Ishikawa (cell line): ENCODE results near the gene PKN1.

Experiments
- CREB1 ChIP-seq: IDR thresholded peaks from 2 replicates; pipeline ENCODE4 v1.6.1; 2012; ENCODE audit warnings: low read depth
- EP300 ChIP-seq: IDR thresholded peaks from 2 replicates; pipeline ENCODE4 v1.6.1; 2012; ENCODE audit warnings: borderline replicate concordance
- MAX ChIP-seq: IDR thresholded peaks from 2 replicates; pipeline ENCODE4 v1.6.1; 2012
- REST ChIP-seq: IDR thresholded peaks from 2 replicates; pipeline ENCODE4 v1.6.1; 2012; ENCODE audit warnings: low read depth, mild to moderate bottlenecking
- TEAD4 ChIP-seq: IDR thresholded peaks from 2 replicates; pipeline ENCODE4 v1.6.1; 2012
- YY1 ChIP-seq: IDR thresholded peaks from 2 replicates; pipeline ENCODE4 v1.6.1; 2012; ENCODE audit warnings: low read depth
- ZBTB7A ChIP-seq: IDR thresholded peaks from 2 replicates; pipeline ENCODE4 v1.6.1; 2012; ENCODE audit warnings: low read depth

- TF ChIP-seq MAX, result no peak
- no peak for TF ChIP-seq REST
- no peak for TF ChIP-seq YY1
- no peak for TF ChIP-seq EP300
- TF ChIP-seq TEAD4, result no peak
- TF ChIP-seq CREB1, result no peak
- TF ChIP-seq ZBTB7A, result no peak
Observed at GRCh38 chr19:14400951-14401431, 32.1 kb upstream of the PKN1 start.
